Activated CD4-positive, alpha-beta T cell treated with anti-CD3 and anti-CD28 coated beads, Interleukin-2, Interleukin-4, amounts not matched to agents 100 ng/mL and 50 ng/mL, durations not matched to agents 16 hours and 8 hours (primary cell): ENCODE results near the gene PTPRH.
A peak's percentile ranks its signal among the peaks of the same experiment; 100 is the strongest.
"Not testable (repeated sequence)": the region's sequence is repeated elsewhere in the genome, so short reads cannot be mapped to it uniquely, and the experiment has no call there.

Experiments used
- DNase-seq: peaks from one replicate; pipeline ENCODE4 v3.0.0-alpha.2; 2020; ENCODE audit warnings: low spot score

The PTPRH gene

GRCh38 chr19:55158423-55158822 is 50.9 kb downstream of the PTPRH start:
- no peak for DNase-seq

DNA sequence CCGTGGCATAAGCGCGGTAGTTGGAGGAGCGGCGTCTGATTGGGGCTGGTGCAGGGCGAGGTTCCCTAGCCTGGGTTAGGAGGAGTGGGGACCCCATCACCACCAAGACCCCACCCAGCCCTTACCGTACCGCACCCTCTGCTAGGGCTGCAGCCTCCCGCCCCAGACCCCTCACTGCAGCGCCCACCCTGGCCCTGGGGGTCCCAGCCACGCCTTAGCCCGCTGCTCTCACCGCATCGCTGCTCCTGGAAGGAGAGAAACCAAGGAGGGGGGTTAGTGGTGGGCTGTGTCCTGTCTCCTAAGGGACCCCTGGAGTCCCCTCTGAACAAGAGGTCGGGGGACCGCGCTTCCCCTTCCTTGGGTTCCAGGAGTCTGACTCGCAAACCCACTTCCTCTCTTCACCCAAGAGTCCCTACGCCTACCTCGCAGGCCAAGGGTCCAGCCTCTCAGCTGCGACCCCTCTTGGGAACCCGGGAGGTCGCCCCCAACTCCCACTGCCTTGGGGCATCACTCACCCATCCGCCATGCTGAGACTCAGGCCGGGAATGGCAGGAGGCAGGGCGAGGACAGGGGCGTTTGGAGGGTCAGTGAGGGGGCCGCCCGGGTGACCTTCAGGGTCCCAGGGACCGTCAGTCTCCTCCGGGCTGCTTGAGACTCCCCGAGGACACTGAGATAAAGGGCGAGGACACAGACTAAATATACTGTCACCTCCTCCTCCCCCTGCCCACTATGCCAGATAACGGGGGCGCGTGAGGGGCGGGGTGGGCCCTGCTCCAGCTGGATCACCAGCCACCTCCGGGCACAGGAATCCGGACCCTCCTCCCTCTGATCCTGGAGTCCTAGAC is 52.0 kb downstream of the PTPRH start, which contains the start of gene TNNI3:
TNNI3 (minus strand) TSS at position 669 of the 845 bp plus-strand sequence; CDS start at position 526, 143 bp downstream.
- no peak for DNase-seq

DNA sequence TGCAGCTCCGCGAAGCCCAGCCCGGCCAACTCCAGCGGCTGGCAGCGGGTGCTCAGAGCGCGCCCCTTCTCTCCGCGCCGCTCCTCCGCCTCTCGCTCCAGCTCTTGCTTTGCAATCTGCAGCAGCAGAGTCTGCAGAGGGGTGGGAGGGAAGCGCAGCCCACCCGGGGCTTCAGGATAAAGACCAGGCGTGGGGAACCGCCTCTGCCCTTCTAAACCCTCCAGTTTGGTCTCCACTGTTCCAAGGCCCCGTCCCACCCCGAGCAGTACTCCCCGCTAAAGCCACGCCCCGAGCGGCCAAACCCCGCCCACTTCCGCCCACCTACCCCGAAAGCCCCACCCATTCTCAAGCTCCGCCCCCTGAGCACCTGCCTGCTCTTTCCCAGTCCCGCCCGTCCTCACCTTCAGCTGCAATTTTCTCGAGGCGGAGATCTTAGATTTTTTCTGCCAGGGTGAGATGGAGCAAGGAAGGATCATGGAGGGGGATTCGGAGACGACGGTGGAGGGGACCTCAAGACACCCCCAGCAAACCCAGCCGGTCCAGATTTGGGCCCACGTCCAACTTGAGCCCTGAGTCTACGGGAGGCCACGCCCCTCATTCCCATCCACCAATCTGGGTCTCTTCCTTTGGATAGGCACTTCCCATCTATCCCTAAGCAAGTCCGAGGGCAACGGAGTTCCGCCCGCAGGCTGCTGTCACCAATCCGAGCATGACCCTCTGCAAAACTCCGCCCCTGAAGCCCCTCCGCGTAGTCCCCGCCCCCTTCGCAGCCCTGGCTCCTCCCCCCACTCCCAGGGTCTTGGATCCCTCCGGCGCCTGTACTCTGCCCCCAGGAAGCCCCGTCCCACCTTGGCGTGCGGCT is 52.9 kb downstream of the PTPRH start:
- DNase-seq: peak; percentile 35

DNA sequence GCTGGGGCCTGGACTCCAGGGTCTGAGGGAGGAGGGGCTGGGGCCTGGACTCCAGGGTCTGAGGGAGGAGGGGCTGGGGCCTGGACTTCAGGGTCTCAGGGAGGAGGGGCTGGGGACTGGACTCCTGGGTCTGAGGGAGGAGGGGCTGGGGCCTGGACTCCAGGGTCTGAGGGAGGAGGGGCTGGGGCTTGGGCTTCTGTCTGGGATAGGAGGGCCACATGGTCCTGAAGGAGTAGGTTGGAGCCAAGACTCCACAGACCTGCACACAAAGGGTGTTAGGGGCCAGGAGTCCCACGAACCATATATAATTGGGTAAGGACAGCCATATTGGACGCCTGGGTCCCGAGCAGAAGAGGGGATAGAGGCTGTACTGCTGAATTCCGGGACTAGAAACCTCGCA is 53.5 kb downstream of the PTPRH start:
- DNase-seq: not testable (repeated sequence)

- no peak for DNase-seq
Measured at GRCh38 chr19:55153652-55154264, 55.5 kb downstream of the PTPRH start.

GRCh38 chr19:55152017-55152416 is 57.3 kb downstream of the PTPRH start:
- no peak for DNase-seq

GRCh38 chr19:55149078-55150003 is 60.0 kb downstream of the PTPRH start, which contains the start of gene TNNT1:
Gene TNNT1 (minus strand): TSS chr19:55149206. CDS start chr19:55147157, 2,049 bp downstream.
- DNase-seq: no peak

GRCh38 chr19:55147545-55148251 is 61.6 kb downstream of the PTPRH start:
- no peak for DNase-seq

DNA sequence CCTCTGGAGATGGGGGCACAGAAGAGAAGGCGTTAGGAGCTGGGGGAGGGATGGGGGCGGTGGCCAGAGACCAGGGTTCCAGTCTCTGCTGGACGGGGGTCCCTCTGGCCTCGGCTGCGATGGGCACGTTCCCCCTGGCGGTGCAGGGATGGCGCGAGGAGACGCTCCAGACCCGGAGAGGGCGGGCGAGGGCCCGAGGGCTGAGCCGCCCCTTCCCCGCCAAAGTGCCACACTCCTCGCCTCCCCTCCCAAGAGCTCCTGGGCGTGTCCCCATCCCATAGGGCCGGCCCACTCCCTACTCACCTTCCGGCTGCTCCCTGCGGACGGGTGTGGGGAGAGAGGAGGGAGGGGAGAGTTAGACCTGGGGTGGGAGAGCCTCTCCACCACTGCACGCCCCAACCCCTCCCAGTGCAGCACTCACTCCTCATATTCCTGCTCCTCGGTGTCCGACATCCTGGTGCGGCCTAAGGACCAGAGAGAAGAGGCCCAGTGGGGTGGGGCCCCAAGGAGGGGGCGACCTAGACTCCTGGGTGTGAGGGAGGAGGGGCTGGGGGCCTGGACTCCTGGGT is 62.5 kb downstream of the PTPRH start:
- DNase-seq: no peak

DNA sequence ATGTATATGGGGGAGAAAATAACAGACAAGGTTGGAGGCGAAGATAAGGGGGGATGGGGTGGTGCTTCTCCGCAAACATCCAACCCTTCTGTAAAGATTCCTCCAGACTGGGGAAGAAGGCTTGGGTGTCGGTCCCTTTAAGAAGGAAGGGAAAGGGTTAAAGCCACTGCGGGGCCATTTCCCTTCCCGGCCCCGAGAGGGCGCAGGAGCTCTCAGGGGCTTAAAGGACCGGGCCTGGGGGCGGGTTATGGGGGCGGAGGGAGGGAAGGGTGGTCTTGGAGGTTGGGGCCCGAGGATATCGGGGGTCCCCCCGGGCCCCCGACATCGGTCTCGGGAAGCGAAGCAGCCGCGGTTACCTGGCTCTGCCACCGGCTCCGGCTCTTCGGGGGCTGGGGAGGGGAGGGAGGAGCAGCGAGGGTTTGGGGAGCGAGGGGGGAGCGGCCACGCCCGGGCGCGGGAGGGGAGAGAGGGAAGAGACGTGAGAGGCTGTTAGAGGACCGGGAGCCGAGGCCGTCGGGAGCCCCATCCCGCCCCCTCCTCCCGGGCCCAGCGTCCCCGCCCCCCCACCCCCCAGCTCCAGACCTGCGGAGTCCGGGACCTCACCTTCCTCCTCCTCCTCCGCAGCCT is 63.1 kb downstream of the PTPRH start:
- no peak for DNase-seq

GRCh38 chr19:55145232-55145631 is 64.1 kb downstream of the PTPRH start:
- DNase-seq: no peak

DNA sequence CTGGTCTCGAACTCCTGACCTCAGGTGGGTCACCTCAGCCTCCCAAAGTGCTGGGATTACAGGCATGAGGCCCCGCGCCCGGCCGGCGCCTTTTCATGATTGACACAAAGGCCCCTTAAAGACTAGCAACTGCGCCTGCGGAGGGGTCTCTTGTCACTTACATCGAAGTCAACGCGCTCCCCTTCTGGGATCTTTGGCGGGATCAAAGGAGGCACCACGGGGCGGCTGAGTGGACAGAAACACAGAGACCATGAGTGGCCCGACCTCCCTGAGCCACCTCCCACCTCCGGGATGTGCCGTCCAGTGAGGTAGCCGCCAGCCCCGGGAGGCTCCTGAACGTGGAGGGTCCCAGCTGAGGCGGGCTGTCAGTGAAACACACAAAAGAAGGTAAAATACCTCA is 67.6 kb downstream of the PTPRH start:
- no peak for DNase-seq

DNA sequence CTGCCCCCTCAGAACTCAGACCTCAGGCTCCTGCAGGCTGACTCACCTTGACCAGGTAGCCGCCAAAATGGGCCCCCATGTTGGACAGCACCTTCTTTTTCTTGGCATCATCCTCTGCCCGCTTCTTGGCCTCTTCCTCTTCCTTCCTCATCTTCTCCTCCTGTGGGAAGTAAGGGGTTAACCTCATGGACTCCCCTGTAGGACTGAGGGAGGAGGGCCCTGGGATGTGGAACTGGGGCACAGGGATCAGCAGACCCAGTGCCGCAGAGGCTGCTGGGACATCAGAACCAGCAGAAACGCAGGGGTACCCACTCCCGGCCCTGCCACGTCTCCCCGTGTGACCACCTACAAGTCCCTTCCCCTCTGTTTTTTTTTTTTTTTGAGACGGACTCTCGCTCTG is 71.4 kb downstream of the PTPRH start:
- no peak for DNase-seq

- no peak for DNase-seq
Measured at GRCh38 chr19:55136399-55137102, 72.8 kb downstream of the PTPRH start.

- no peak for DNase-seq
Measured at GRCh38 chr19:55134736-55135135, 74.6 kb downstream of the PTPRH start.

DNA sequence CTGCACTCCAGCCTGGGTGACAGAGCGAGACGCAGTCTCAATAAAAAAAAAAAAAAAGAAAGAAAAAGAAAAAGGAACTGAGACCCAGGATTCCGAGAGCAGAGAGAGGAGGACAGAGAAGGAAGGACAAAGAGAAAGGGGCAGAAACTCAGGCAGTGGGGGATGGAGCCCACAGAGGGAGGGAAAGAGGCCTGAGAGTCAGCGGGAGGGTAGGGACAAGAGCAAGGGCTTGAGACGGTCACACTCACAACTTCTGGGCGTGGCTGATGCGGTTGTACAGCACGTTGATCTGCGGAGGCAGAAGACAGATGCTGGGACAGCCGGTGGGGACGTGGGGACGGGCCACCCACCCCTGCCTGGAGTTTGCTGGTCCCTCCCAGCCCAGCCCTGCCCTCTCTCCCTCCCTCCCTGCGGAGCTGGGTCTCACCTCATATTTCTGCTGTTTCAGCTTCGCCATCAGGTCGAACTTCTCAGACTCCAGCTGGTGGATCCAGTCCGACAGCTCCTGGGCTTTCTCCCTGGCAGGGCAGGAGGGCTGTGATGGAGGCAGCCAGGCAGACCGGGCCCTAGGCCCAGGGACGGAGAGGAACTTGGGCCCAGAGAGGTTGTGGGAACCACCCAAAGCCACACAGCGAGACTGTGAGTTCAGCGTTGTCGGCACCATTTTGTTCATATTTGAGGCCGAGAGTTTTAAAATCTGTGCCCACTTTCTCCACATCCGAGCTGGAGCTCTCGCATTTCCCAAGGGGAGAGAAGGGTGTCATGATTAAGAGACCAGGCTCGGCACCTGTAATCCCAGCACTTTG is 75.5 kb downstream of the PTPRH start:
- no peak for DNase-seq

DNA sequence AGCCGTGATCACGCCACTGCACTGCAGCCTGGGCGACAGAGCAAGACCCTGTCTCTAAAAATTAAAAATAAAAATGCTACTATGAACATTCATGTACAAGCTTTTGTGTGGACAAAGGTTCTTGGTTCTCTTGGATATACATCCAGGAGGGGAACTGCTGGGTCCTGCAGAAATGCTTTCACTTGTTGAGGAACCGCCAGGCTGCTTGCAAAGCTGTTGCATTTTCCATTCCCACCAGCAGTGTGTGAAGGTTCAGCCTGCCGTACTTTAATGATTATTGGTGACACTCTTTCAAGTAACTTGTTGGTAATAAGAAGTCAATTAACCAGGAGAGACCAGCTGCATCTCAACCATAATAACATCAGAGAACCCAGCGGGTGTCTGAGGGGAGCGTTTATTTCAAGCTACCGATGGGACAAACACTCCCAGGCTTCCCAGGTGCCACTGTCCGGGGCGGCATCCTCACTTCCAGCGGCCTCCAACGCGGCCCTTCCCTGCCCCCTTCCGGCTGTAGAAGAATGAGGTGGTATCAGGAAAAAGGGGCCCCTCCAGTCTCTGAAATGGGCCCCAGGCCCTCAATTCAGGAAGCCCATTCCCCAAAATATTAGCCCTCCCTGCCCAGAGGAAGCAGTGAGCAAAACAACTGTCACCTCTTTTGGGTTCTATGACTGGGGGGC is 76.7 kb downstream of the PTPRH start:
- DNase-seq: no peak

DNA sequence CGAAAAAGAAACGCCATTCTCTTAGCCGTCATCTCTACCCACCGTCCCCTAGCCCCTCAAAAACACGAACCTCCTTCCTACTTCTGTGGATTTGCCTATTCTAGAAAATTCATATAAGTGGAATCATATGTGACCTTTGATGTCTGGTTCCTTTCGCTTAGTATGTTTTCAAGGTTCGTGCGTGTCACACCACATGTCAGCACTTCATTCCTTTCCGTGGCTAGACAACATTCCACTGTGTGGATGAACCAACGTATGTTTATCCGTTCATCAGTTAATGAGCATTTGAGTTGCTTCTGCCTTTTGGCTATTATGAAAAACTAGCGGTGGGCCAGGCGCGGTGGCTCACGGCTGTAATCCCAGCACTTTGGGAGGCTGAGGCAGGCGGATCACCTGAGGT is 77.9 kb downstream of the PTPRH start:
- DNase-seq: no peak
